CD4-positive, alpha-beta T cell (primary cell): ENCODE results near the gene ASPHD2. TPM values are rescaled to one million over a fixed set of nuclear protein-coding genes. Genes with fewer than 3 reads are reported as not detected.

Source experiments
- ATAC-seq: fragments of 200-7000 bp; cut with Tn5 transposase; one replicate; pipeline ENCODE4 v1.10.0; 2022; ENCODE audit warnings: mild to moderate bottlenecking; ENCODE audit not compliant: poor library complexity
- CTCF ChIA-PET: fragments of 350-600 bp; sonication (Branson Sonifier 250); formaldehyde crosslinking; loops from one replicate; lab custom pipeline; 2021; ENCODE audit warnings: antibody characterized with exemption, inconsistent platforms; lab: Charles Lee
- POLR2A ChIA-PET: fragments of 350-600 bp; sonication (Branson Sonifier 250); formaldehyde crosslinking; loops from one replicate; lab custom pipeline; 2021; ENCODE audit warnings: antibody characterized with exemption, inconsistent platforms; lab: Charles Lee
- DNase-seq, 14 experiments: peaks; one replicate each; pipeline ENCODE4 v3.0.0-alpha.2; 2013 to 2020; ENCODE audit warnings: mixed read lengths in 2 of 14
- H3K27ac ChIP-seq, 2 donors: one replicate each; pipeline versions ENCODE4 v1.5.1 to v1.7.0; 2013; ENCODE audit warnings: low read length in 2 of 2, low read depth in 1 of 2, mild to moderate bottlenecking in 1 of 2
- H3K27me3 ChIP-seq, 2 experiments: 1 replicate in 1 of 2; 2 replicates in 1 of 2; pipeline versions ENCODE4 v1.6.1 to v1.7.0; 2013; ENCODE audit warnings: low read length in 2 of 2, control low read depth in 1 of 2, mild to moderate bottlenecking in 1 of 2, moderate library complexity in 1 of 2; ENCODE audit not compliant: insufficient read depth in 2 of 2, control insufficient read depth in 1 of 2
- H3K36me3 ChIP-seq: one replicate; pipeline ENCODE4 v1.6.1; 2013; ENCODE audit warnings: low read length, control low read depth; ENCODE audit not compliant: insufficient read depth
- H3K4me1 ChIP-seq: one replicate; pipeline ENCODE4 v1.6.1; 2013; ENCODE audit warnings: low read length, control low read depth; ENCODE audit not compliant: insufficient read depth
- H3K4me3 ChIP-seq: one replicate; pipeline ENCODE4 v1.5.1; 2013; ENCODE audit warnings: mild to moderate bottlenecking, low read length, moderate library complexity
- H3K9me3 ChIP-seq, 2 experiments: 1 replicate in 1 of 2; 2 replicates in 1 of 2; pipeline versions ENCODE4 v1.6.1 to v1.7.0; 2013; ENCODE audit warnings: low read length in 2 of 2, mild to moderate bottlenecking in 2 of 2, control low read depth in 1 of 2, moderate library complexity in 1 of 2; ENCODE audit not compliant: control insufficient read depth in 1 of 2, insufficient read depth in 1 of 2
- H3K27ac Mint-ChIP-seq: one replicate; pipeline ENCODE4 v1.8.0; 2020; ENCODE audit warnings: mixed read lengths
- H3K27me3 Mint-ChIP-seq: one replicate; pipeline ENCODE4 v1.8.0; 2021; ENCODE audit warnings: mixed read lengths
- H3K36me3 Mint-ChIP-seq: one replicate; pipeline ENCODE4 v1.8.0; 2021; ENCODE audit warnings: low read depth, mixed read lengths
- H3K4me1 Mint-ChIP-seq: one replicate; pipeline ENCODE4 v1.8.0; 2021; ENCODE audit warnings: low read depth, mixed read lengths
- H3K4me3 Mint-ChIP-seq: one replicate; pipeline ENCODE4 v1.8.0; 2020; ENCODE audit warnings: mild to moderate bottlenecking, mixed read lengths
- H3K9me3 Mint-ChIP-seq: one replicate; pipeline ENCODE4 v1.8.0; 2020; ENCODE audit warnings: mixed read lengths
- intact Hi-C, 2 experiments: fragments of 100-400 bp; cut with DNase I in 1 of 2; cut with micrococcal nuclease in 1 of 2; formaldehyde crosslinking; loops; one replicate each; pipeline versions ENCODE4 v1.15.1 to v1.9.0; 2023 to 2025; cut with DNase I, micrococcal nuclease
- total RNA-seq, 174 experiments: library from RNA in 2 of 174; stranded (reverse) in 2 of 174; gene quantifications; one replicate each; pipeline ENCODE4 v1.2.3 and lab custom pipeline; 2021 to 2026
- TF ChIP-seq, protein P1 (sequence below): fragments of 200-600 bp; IDR thresholded peaks from one replicate; pipeline ENCODE4 v1.8.0; 2022; ENCODE audit warnings: antibody characterized with exemption, mild to moderate bottlenecking

The ASPHD2 gene
- total RNA-seq, 2 experiments from 2014 or later, result 0.70 to 0.85 TPM

DNA sequence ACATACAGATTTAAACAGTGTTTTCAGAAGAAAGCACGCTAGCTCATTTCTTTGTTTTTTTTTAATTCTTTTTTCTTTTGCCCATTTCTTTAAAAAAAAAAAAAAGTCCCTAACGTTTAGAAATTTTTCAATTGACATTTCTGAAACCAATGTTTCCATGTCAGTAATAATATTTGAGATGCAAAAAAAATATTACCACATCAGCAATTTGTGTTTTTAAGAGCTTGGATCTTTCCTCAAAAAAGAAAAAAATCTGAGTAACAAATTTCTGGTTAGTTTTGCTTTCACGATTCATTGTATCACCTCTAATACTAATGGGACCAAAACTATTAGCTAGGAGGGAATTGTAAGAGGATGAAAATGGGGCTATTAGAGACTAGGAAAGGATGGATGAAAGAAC lies 39.9 kb upstream of the ASPHD2 start:
- Mint-ChIP-seq H3K27me3 (peaks cover 52% of the 10 kb centered on the region), H3K9me3 (no peaks in the 10 kb centered on the region), H3K27ac (no peak overlapping the region), H3K36me3 (no peaks in the 10 kb centered on the region), H3K4me3 (no peak overlapping the region), H3K4me1 (no peaks in the 10 kb centered on the region)
- ChIA-PET CTCF (no interaction called here), POLR2A (no interaction called here)
- Histone ChIP-seq H3K27ac (no peak overlapping the region), H3K27me3 (peaks cover 2 to 8% of the 10 kb centered on the region in 2 experiments), H3K9me3 (no peaks in the 10 kb centered on the region), H3K4me1 (no peaks in the 10 kb centered on the region), H3K36me3 (no peaks in the 10 kb centered on the region), H3K4me3 (no peak overlapping the region)
- TF ChIP-seq, protein P1, sequence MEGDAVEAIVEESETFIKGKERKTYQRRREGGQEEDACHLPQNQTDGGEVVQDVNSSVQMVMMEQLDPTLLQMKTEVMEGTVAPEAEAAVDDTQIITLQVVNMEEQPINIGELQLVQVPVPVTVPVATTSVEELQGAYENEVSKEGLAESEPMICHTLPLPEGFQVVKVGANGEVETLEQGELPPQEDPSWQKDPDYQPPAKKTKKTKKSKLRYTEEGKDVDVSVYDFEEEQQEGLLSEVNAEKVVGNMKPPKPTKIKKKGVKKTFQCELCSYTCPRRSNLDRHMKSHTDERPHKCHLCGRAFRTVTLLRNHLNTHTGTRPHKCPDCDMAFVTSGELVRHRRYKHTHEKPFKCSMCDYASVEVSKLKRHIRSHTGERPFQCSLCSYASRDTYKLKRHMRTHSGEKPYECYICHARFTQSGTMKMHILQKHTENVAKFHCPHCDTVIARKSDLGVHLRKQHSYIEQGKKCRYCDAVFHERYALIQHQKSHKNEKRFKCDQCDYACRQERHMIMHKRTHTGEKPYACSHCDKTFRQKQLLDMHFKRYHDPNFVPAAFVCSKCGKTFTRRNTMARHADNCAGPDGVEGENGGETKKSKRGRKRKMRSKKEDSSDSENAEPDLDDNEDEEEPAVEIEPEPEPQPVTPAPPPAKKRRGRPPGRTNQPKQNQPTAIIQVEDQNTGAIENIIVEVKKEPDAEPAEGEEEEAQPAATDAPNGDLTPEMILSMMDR, result no peak
- intact Hi-C loops, result no loop called here
- DNase-seq, result no peak
- ATAC-seq, result no peak

DNA sequence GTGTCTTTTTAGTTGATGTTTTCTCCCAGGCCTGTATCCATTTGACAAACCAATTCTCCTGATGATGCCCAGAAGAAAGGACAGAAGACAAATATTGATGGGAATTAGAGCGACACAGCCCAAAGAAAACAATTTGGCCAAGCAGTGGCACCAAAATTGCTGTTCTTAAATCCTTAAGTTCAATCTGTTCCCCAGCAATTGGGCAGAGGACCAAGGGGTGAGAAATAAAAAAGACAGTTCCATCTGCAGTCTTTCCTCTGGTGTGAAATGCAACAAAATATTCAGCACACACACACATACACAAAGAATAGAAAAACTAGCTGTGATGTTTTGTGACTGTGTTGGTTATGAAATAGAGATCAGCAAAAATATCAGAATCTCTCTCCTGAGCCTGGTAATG lies 38.0 kb upstream of the ASPHD2 start:
- POLR2A ChIA-PET, result no interaction called here
- Mint-ChIP-seq H3K9me3 (no peaks in the 10 kb centered on the region), H3K4me3 (no peak overlapping the region), H3K36me3 (no peaks in the 10 kb centered on the region), H3K27me3 (peaks cover 37% of the 10 kb centered on the region), H3K27ac (no peak overlapping the region), H3K4me1 (no peaks in the 10 kb centered on the region)
- no peaks in the 10 kb centered on the region for H3K9me3 ChIP-seq
- H3K4me1 ChIP-seq, result no peaks in the 10 kb centered on the region
- no peak overlapping the region for H3K4me3 ChIP-seq
- no peaks in the 10 kb centered on the region for H3K36me3 ChIP-seq
- CTCF ChIA-PET, result no interaction called here
- no peak overlapping the region for H3K27ac ChIP-seq
- no peak for DNase-seq
- peaks cover 0 to 4% of the 10 kb centered on the region in 2 experiments for H3K27me3 ChIP-seq
- TF ChIP-seq, protein P1, result no peak
- intact Hi-C loops, result no loop called here
- no peak for ATAC-seq

DNA sequence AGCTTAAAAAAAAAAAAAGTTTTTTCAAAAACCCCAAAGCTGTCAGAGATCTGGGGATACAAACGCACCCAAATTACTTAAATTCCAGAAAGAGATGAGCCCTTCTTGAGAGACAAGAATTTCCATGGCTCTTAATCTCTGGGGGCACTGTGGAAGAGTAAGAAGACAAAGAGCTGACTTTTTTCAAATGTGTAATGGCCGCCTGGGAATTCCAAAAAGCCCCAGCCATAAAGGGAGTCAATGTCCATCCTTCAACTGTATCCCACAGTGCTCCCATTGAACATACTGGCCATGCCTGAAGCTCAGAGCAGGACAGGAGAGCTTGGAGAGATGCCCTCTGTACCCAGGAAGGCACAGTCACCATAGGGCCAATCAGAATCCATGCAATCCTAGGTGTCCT lies 37.4 kb upstream of the ASPHD2 start:
- H3K36me3 ChIP-seq, result no peaks in the 10 kb centered on the region
- H3K4me1 Mint-ChIP-seq, result no peaks in the 10 kb centered on the region
- H3K4me3 Mint-ChIP-seq, result no peak overlapping the region
- POLR2A ChIA-PET, result no interaction called here
- H3K27me3 Mint-ChIP-seq, result peaks cover 32% of the 10 kb centered on the region
- H3K9me3 Mint-ChIP-seq, result no peaks in the 10 kb centered on the region
- H3K4me3 ChIP-seq, result no peak overlapping the region
- ATAC-seq (no peak), DNase-seq (no peak)
- CTCF ChIA-PET, result no interaction called here
- no peaks in the 10 kb centered on the region for H3K36me3 Mint-ChIP-seq
- TF ChIP-seq, protein P1, result no peak
- intact Hi-C loops, result no loop called here
- no peaks in the 10 kb centered on the region for H3K4me1 ChIP-seq
- H3K27ac Mint-ChIP-seq, result no peak overlapping the region
- H3K27ac ChIP-seq, result no peak overlapping the region
- no peaks in the 10 kb centered on the region for H3K9me3 ChIP-seq
- peaks cover 0 to 4% of the 10 kb centered on the region in 2 experiments for H3K27me3 ChIP-seq
